NCI-H1092 treated with DMSO at 0.1 percent for 48 hours (cell line): Measurements from ENCODE around the gene PDCD7.
A peak's percentile ranks its signal among the peaks of the same experiment; 100 is the strongest.
"Not testable (repeated sequence)": the region's sequence is repeated elsewhere in the genome, so short reads cannot be mapped to it uniquely, and the experiment has no call there.

ENCODE experiments used
- DNase-seq: peaks from one replicate; lab custom pipeline; 2025; lab: John Stamatoyannopoulos, UW

The PDCD7 gene

GRCh38 chr15:65130941-65131340 is 2.7 kb downstream of the PDCD7 start:
- no peak for DNase-seq

GRCh38 chr15:65115542-65115941 is 18.1 kb downstream of the PDCD7 start:
- peak; percentile 52 for DNase-seq

GRCh38 chr15:65115086-65115485 is 18.5 kb downstream of the PDCD7 start, which contains the start of gene UBAP1L:
TSS of gene UBAP1L (minus strand) at chr15:65115200. CDS start at chr15:65106215, 8,985 bp downstream.
- peak; percentile 1 for DNase-seq

- DNase-seq = no peak
These were observed 22.8 kb downstream of the PDCD7 start for GRCh38 chr15:65110676-65111292.

- no peak for DNase-seq
These were observed 27.5 kb downstream of the PDCD7 start for GRCh38 chr15:65106011-65106590.

- DNase-seq = no peak
These were observed 28.6 kb downstream of the PDCD7 start for GRCh38 chr15:65105038-65105437.

- no peak for DNase-seq
These were observed 30.7 kb downstream of the PDCD7 start for GRCh38 chr15:65102912-65103311.

- no peak for DNase-seq
These were observed 31.5 kb downstream of the PDCD7 start for GRCh38 chr15:65101891-65102708.

GRCh38 chr15:65101411-65101890 is 32.2 kb downstream of the PDCD7 start:
- DNase-seq = no peak

GRCh38 chr15:65100442-65100841 is 33.2 kb downstream of the PDCD7 start:
- no peak for DNase-seq

GRCh38 chr15:65099801-65100200 is 33.8 kb downstream of the PDCD7 start:
- not testable (repeated sequence) for DNase-seq

GRCh38 chr15:65099336-65099735 is 34.3 kb downstream of the PDCD7 start:
- no peak for DNase-seq

- DNase-seq = no peak
These were observed 35.9 kb downstream of the PDCD7 start for GRCh38 chr15:65097651-65098263.

GRCh38 chr15:65096481-65097385 is 36.9 kb downstream of the PDCD7 start:
- no peak for DNase-seq

GRCh38 chr15:65095747-65096104 is 37.9 kb downstream of the PDCD7 start:
- DNase-seq = no peak

- DNase-seq = no peak
These were observed 38.4 kb downstream of the PDCD7 start for GRCh38 chr15:65095011-65095746.

GRCh38 chr15:65094294-65094995 is 39.2 kb downstream of the PDCD7 start:
- no peak for DNase-seq

GRCh38 chr15:65093793-65094170 is 39.8 kb downstream of the PDCD7 start:
- not testable (repeated sequence) for DNase-seq

- DNase-seq = no peak
These were observed 40.5 kb downstream of the PDCD7 start for GRCh38 chr15:65092911-65093792.
